Spleen (tissue), 7 donors: ENCODE results near the gene LRTM2.

Experiments used
- CTCF ChIP-seq, 11 experiments: fragments of 200-600 bp in 7 of 11; fragments of 450-650 bp in 4 of 11; sonication (generic) in 4 of 11; IDR thresholded peaks in 8 of 11; conservative IDR thresholded peaks in 3 of 11; 1 replicate in 7 of 11; 2 replicates in 4 of 11; pipeline versions ENCODE4 v1.4.0 to v1.8.0; 2016 to 2021; ENCODE audit warnings: antibody characterized with exemption in 11 of 11, inconsistent platforms in 4 of 11, mild to moderate bottlenecking in 1 of 11
- POLR2A ChIP-seq, 3 donors: fragments of 450-650 bp; IDR thresholded peaks; one replicate each; pipeline ENCODE4 v1.5.1; 2017; ENCODE audit warnings: antibody characterized with exemption in 3 of 3, mild to moderate bottlenecking in 1 of 3
- donor health status: DM: no; HTN: no; CAD: no; lungs with moderate emphysema.
- donor health status: DM: no; HTN: no; CAD: no.
- donor health status: DM: no; HTN: no; CAD: no.

DNA sequence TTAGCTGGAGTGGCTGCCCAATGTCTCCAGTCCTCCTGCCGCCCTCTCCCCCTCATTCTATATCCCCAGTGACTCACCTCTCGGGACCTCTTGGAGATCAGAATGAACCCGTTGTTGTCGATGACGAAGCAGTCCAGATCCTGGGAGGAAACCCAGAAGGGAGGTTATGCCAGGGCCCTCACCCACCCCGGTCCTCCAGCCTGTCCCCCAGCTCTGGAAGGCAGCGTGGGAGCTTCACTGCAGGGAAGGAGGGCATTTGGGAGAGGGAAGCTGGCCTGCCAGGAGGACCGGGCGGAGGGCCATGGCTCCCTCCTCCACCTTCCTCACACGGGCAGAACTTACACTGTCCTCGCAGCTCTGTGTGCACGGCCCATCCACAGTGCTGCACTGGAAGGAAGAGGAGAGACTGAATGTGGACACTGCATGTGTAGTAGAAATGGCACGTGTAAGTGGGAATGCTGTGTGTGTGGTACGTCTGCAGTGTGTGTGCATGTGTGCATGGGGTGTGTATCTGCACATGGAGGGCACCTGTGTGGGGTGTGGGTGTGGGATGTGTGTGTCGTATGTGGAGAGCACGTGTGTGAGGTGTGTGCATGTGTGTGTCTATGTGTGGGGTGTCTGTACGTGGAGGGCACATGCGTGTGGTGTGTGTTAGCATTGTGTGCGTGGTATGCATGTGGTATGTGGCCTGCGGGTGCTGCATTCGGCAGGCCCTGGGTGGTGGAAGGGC, 10.0 kb upstream of the LRTM2 start:
- TF ChIP-seq POLR2A (IDR thresholded peaks at IDR 0.05) = no peak
- no peak for TF ChIP-seq CTCF (IDR thresholded peaks at IDR 0.05 in 8 of 11, conservative IDR thresholded peaks at IDR 0.05 in 3 of 11)
